H1 (cell line): ENCODE results near the gene ZNF362.

ENCODE experiments used
- CHD1 ChIP-seq: IDR thresholded peaks from 2 replicates; pipeline ENCODE4 v1.6.1; 2012; ENCODE audit warnings: low read depth, low read length, improper control_type of control experiment
- CTCF ChIP-seq, 3 experiments: IDR thresholded peaks; 1 replicate in 2 of 3; 2 replicates in 1 of 3; pipeline versions ENCODE4 v1.5.1 to v1.6.1; 2011; ENCODE audit warnings: low read length in 3 of 3, mild to moderate bottlenecking in 3 of 3, inconsistent platforms in 2 of 3, low read depth in 1 of 3, moderate library complexity in 1 of 3; ENCODE audit not compliant: insufficient read depth in 1 of 3; ENCODE audit errors: control extremely low read depth in 1 of 3
- POLR2AphosphoS5 ChIP-seq: IDR thresholded peaks from 2 replicates; pipeline ENCODE4 v1.6.1; 2011; ENCODE audit warnings: low read depth, low read length
- YY1 ChIP-seq: IDR thresholded peaks from 2 replicates; pipeline ENCODE4 v1.6.1; 2011; ENCODE audit warnings: low read depth, mild to moderate bottlenecking, low read length
- ZNF274 ChIP-seq: IDR thresholded peaks from 2 replicates; pipeline ENCODE4 v1.7.0; 2012; ENCODE audit warnings: low read length, borderline replicate concordance; ENCODE audit errors: extremely low read depth
- TF ChIP-seq, protein P1 (sequence below): fragments of 300-600 bp; sonication (generic); IDR thresholded peaks from 2 replicates; pipeline ENCODE4 v1.7.1; 2012; ENCODE audit warnings: low read length, moderate library complexity, mild to moderate bottlenecking, inconsistent platforms; ENCODE audit not compliant: insufficient replicate concordance

DNA sequence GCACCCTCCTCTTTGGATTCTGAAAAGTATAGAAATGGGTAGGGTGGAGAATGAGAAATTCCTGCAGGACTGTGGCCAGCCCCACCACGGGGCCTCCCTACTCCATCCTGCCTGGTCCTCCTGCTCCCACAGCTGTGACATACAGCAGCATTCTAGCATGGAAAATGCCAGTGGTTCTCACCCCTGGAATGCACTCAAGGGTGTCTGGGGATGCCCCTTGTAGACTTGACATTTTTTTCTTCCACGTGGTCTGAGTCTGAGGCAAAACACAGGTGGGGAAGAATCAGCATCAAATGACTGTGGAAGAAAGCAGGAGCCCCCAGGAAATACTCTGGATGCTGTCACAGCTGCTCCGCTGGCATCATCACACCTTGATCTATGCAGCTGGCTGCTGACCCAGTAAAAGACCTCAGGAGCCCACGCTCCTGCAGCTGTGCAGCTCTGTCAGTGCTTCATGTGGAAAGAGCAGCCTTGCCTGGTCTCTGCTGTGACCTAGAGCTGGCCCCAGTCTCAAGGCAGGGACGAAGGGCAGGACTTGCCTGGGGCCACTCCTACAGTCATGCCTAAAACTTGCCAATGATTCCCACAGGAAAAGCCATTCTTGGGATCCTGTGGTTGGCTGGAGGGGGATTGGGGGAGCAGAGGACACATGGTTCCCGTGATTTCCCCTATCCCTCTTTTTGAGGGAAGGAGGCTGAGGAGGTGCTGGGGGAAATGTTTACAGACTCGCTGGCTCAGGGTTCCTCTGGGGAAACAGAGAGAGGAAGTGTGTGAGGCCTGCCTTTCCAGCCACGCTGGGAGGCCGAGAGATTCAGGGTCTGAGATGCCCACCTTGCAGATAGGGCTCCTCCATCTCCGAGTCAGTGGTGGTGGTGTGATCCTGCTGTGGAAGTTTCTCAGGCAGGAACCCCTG, 75.4 kb downstream of the ZNF362 start:
- TF ChIP-seq CHD1 (no peak), ZNF274 (no peak), YY1 (no peak), CTCF (IDR thresholded peaks at IDR 0.05; ENCODE audit: control extremely low read depth in 1 of 3, insufficient read depth in 1 of 3, low read depth in 1 of 3, low read length in 3 of 3) (no peak), POLR2AphosphoS5 (no peak)
- TF ChIP-seq, protein P1, sequence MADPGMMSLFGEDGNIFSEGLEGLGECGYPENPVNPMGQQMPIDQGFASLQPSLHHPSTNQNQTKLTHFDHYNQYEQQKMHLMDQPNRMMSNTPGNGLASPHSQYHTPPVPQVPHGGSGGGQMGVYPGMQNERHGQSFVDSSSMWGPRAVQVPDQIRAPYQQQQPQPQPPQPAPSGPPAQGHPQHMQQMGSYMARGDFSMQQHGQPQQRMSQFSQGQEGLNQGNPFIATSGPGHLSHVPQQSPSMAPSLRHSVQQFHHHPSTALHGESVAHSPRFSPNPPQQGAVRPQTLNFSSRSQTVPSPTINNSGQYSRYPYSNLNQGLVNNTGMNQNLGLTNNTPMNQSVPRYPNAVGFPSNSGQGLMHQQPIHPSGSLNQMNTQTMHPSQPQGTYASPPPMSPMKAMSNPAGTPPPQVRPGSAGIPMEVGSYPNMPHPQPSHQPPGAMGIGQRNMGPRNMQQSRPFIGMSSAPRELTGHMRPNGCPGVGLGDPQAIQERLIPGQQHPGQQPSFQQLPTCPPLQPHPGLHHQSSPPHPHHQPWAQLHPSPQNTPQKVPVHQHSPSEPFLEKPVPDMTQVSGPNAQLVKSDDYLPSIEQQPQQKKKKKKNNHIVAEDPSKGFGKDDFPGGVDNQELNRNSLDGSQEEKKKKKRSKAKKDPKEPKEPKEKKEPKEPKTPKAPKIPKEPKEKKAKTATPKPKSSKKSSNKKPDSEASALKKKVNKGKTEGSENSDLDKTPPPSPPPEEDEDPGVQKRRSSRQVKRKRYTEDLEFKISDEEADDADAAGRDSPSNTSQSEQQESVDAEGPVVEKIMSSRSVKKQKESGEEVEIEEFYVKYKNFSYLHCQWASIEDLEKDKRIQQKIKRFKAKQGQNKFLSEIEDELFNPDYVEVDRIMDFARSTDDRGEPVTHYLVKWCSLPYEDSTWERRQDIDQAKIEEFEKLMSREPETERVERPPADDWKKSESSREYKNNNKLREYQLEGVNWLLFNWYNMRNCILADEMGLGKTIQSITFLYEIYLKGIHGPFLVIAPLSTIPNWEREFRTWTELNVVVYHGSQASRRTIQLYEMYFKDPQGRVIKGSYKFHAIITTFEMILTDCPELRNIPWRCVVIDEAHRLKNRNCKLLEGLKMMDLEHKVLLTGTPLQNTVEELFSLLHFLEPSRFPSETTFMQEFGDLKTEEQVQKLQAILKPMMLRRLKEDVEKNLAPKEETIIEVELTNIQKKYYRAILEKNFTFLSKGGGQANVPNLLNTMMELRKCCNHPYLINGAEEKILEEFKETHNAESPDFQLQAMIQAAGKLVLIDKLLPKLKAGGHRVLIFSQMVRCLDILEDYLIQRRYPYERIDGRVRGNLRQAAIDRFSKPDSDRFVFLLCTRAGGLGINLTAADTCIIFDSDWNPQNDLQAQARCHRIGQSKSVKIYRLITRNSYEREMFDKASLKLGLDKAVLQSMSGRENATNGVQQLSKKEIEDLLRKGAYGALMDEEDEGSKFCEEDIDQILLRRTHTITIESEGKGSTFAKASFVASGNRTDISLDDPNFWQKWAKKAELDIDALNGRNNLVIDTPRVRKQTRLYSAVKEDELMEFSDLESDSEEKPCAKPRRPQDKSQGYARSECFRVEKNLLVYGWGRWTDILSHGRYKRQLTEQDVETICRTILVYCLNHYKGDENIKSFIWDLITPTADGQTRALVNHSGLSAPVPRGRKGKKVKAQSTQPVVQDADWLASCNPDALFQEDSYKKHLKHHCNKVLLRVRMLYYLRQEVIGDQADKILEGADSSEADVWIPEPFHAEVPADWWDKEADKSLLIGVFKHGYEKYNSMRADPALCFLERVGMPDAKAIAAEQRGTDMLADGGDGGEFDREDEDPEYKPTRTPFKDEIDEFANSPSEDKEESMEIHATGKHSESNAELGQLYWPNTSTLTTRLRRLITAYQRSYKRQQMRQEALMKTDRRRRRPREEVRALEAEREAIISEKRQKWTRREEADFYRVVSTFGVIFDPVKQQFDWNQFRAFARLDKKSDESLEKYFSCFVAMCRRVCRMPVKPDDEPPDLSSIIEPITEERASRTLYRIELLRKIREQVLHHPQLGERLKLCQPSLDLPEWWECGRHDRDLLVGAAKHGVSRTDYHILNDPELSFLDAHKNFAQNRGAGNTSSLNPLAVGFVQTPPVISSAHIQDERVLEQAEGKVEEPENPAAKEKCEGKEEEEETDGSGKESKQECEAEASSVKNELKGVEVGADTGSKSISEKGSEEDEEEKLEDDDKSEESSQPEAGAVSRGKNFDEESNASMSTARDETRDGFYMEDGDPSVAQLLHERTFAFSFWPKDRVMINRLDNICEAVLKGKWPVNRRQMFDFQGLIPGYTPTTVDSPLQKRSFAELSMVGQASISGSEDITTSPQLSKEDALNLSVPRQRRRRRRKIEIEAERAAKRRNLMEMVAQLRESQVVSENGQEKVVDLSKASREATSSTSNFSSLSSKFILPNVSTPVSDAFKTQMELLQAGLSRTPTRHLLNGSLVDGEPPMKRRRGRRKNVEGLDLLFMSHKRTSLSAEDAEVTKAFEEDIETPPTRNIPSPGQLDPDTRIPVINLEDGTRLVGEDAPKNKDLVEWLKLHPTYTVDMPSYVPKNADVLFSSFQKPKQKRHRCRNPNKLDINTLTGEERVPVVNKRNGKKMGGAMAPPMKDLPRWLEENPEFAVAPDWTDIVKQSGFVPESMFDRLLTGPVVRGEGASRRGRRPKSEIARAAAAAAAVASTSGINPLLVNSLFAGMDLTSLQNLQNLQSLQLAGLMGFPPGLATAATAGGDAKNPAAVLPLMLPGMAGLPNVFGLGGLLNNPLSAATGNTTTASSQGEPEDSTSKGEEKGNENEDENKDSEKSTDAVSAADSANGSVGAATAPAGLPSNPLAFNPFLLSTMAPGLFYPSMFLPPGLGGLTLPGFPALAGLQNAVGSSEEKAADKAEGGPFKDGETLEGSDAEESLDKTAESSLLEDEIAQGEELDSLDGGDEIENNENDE: no peak
